H1 (cell line): Measurements from ENCODE around the gene GIMAP5. TPM values are rescaled to one million over a fixed set of nuclear protein-coding genes. Genes with fewer than 3 reads are reported as not detected.

Experiments
- CTCF ChIA-PET: fragments of 300-600 bp; sonication (Branson Sonifier 250); formaldehyde crosslinking; loops from one replicate; lab custom pipeline; 2021; ENCODE audit not compliant: partially characterized antibody; lab: Charles Lee
- POLR2A ChIA-PET: fragments of 300-600 bp; sonication (Branson Sonifier 250); formaldehyde crosslinking; loops from one replicate; lab custom pipeline; 2021; ENCODE audit warnings: inconsistent platforms; ENCODE audit not compliant: partially characterized antibody; lab: Charles Lee
- DNase-seq, 2 experiments: peaks; one replicate each; pipeline versions ENCODE4 v3.0.0 to v3.0.0-alpha.2; 2010 to 2022; ENCODE audit warnings: low spot score in 2 of 2, low read depth in 1 of 2, mixed read lengths in 1 of 2
- FAIRE-seq: peaks from 2 replicates; lab custom pipeline; 2011; peaks lifted over from hg19 to GRCh38; lab: Jason Lieb, UNC
- H2AFZ ChIP-seq: 2 replicates; pipeline ENCODE4 v1.8.1; 2012; ENCODE audit warnings: low read length, inconsistent platforms
- H2AK5ac ChIP-seq: 2 replicates; pipeline ENCODE4 v1.6.1; 2013; ENCODE audit warnings: low read depth, low read length
- H2BK120ac ChIP-seq: replicated peaks from 2 replicates; pipeline ENCODE3; 2013; ENCODE audit warnings: low read depth, low read length, inconsistent platforms
- H2BK12ac ChIP-seq: 2 replicates; pipeline ENCODE4 v1.6.1; 2013; ENCODE audit warnings: low read depth, low read length
- H2BK15ac ChIP-seq: 2 replicates; pipeline ENCODE4 v1.6.1; 2013; ENCODE audit warnings: low read length
- H2BK20ac ChIP-seq: 2 replicates; pipeline ENCODE4 v1.6.1; 2013; ENCODE audit warnings: low read length
- H2BK5ac ChIP-seq: 2 replicates; pipeline ENCODE4 v1.6.1; 2013; ENCODE audit warnings: low read depth, low read length
- H3K14ac ChIP-seq: 2 replicates; pipeline ENCODE4 v1.6.1; 2013; ENCODE audit warnings: inconsistent platforms; ENCODE audit not compliant: insufficient read length
- H3K18ac ChIP-seq: 2 replicates; pipeline ENCODE4 v1.6.1; 2013; ENCODE audit warnings: low read length; ENCODE audit errors: extremely low read depth
- H3K23ac ChIP-seq: 2 replicates; pipeline ENCODE4 v1.6.1; 2013; ENCODE audit warnings: inconsistent platforms; ENCODE audit not compliant: insufficient read length
- H3K23me2 ChIP-seq: 2 replicates; pipeline ENCODE4 v1.6.1; 2013; ENCODE audit warnings: low read depth, low read length
- H3K27ac ChIP-seq: 2 replicates; pipeline ENCODE4 v1.6.1; 2011; ENCODE audit warnings: low read depth, low read length, inconsistent platforms
- H3K27me3 ChIP-seq, 4 experiments: replicated peaks in 1 of 4; 1 replicate in 1 of 4; 2 replicates in 3 of 4; pipeline versions ENCODE4 v1.6.1 to v1.8.1; 2011 to 2013; ENCODE audit warnings: low read length in 3 of 4, mild to moderate bottlenecking in 3 of 4, inconsistent platforms in 2 of 4, mixed read lengths in 2 of 4, moderate library complexity in 1 of 4; ENCODE audit not compliant: control insufficient read depth in 3 of 4, insufficient read depth in 3 of 4; ENCODE audit errors: extremely low read depth in 1 of 4
- H3K36me3 ChIP-seq, 4 experiments: 2 replicates each; pipeline versions ENCODE4 v1.6.1 to v1.8.1; 2011 to 2013; ENCODE audit warnings: mild to moderate bottlenecking in 4 of 4, low read length in 3 of 4, moderate library complexity in 2 of 4, control low read depth in 1 of 4, inconsistent platforms in 1 of 4; ENCODE audit not compliant: insufficient read depth in 4 of 4, control insufficient read depth in 2 of 4
- H3K4ac ChIP-seq: replicated peaks from 2 replicates; pipeline ENCODE3; 2013; ENCODE audit warnings: low read length, low read depth, mixed read lengths, inconsistent platforms; ENCODE audit not compliant: insufficient read length
- H3K4me1 ChIP-seq, 4 experiments: replicated peaks in 1 of 4; 1 replicate in 1 of 4; 2 replicates in 3 of 4; pipeline versions ENCODE4 v1.6.1 to v1.8.1; 2011 to 2013; ENCODE audit warnings: low read length in 3 of 4, inconsistent platforms in 2 of 4, mixed read lengths in 1 of 4; ENCODE audit not compliant: insufficient read depth in 4 of 4, control insufficient read depth in 3 of 4
- H3K4me2 ChIP-seq, 2 experiments: 2 replicates each; pipeline versions ENCODE4 v1.6.1 to v1.8.1; 2011 to 2013; ENCODE audit warnings: low read depth in 2 of 2, low read length in 2 of 2, control low read depth in 1 of 2, inconsistent platforms in 1 of 2, mild to moderate bottlenecking in 1 of 2; ENCODE audit not compliant: insufficient read depth in 1 of 2
- H3K4me3 ChIP-seq, 4 experiments: fragments of 200-600, 300-600 bp in 1 of 4; sonication (generic), shearing (Covaris generic), sonication (Bioruptor Twin) in 1 of 4; 2 replicates each; pipeline versions ENCODE4 v1.5.1 to v1.8.1; 2011 to 2016; ENCODE audit warnings: low read length in 4 of 4, low read depth in 3 of 4, control low read depth in 2 of 4, inconsistent platforms in 2 of 4, mild to moderate bottlenecking in 2 of 4, mixed read lengths in 1 of 4, moderate library complexity in 1 of 4; ENCODE audit not compliant: insufficient read depth in 2 of 4; ENCODE audit errors: extremely low read depth in 1 of 4
- H3K56ac ChIP-seq: replicated peaks from 2 replicates; pipeline ENCODE3; 2013; ENCODE audit warnings: low read depth, mild to moderate bottlenecking, mixed read lengths, low read length, inconsistent platforms; ENCODE audit not compliant: insufficient read length
- H3K79me1 ChIP-seq: 2 replicates; pipeline ENCODE4 v1.6.1; 2013; ENCODE audit warnings: low read depth, low read length, control low read depth
- H3K79me2 ChIP-seq, 2 experiments: 2 replicates each; pipeline versions ENCODE4 v1.6.1 to v1.8.1; 2012 to 2013; ENCODE audit warnings: low read length in 2 of 2, mild to moderate bottlenecking in 2 of 2, inconsistent platforms in 1 of 2; ENCODE audit not compliant: insufficient read depth in 2 of 2, control insufficient read depth in 1 of 2
- H3K9ac ChIP-seq, 4 experiments: replicated peaks in 1 of 4; 1 replicate in 1 of 4; 2 replicates in 3 of 4; pipeline versions ENCODE4 v1.6.1 to v1.8.1; 2011 to 2013; ENCODE audit warnings: low read depth in 3 of 4, low read length in 3 of 4, control low read depth in 2 of 4, mild to moderate bottlenecking in 2 of 4, moderate library complexity in 2 of 4, inconsistent platforms in 1 of 4; ENCODE audit errors: extremely low read depth in 1 of 4
- H3K9me3 ChIP-seq, 2 experiments: 2 replicates each; pipeline versions ENCODE4 v1.6.1 to v1.8.1; 2012 to 2013; ENCODE audit warnings: mild to moderate bottlenecking in 2 of 2, moderate library complexity in 2 of 2, control low read depth in 1 of 2, inconsistent platforms in 1 of 2, low read depth in 1 of 2, low read length in 1 of 2, mixed read lengths in 1 of 2; ENCODE audit not compliant: insufficient read depth in 2 of 2
- H4K20me1 ChIP-seq, 2 experiments: replicated peaks in 1 of 2; 2 replicates each; pipeline versions ENCODE3 to v1.8.1; 2011 to 2013; ENCODE audit warnings: inconsistent platforms in 2 of 2, low read length in 2 of 2, mild to moderate bottlenecking in 1 of 2; ENCODE audit not compliant: insufficient read depth in 2 of 2, control insufficient read depth in 1 of 2
- H4K5ac ChIP-seq: 2 replicates; pipeline ENCODE4 v1.6.1; 2013; ENCODE audit warnings: low read length, low read depth, mixed read lengths, inconsistent platforms; ENCODE audit not compliant: insufficient read length
- H4K8ac ChIP-seq: 2 replicates; pipeline ENCODE4 v1.8.0; 2013; ENCODE audit warnings: mild to moderate bottlenecking, moderate library complexity, low read length, inconsistent platforms; ENCODE audit not compliant: insufficient read depth; ENCODE audit errors: extremely low read depth
- H4K91ac ChIP-seq: replicated peaks from 2 replicates; pipeline ENCODE3; 2013; ENCODE audit warnings: low read length, mixed read lengths, inconsistent platforms; ENCODE audit not compliant: insufficient read length
- JUND ChIP-seq: IDR thresholded peaks from 2 replicates; pipeline ENCODE4 v1.6.1; 2011; ENCODE audit warnings: mild to moderate bottlenecking, improper control_type of control experiment, low read length
- MAFK ChIP-seq: IDR thresholded peaks from 2 replicates; pipeline ENCODE4 v1.6.1; 2012; ENCODE audit warnings: low read depth, mild to moderate bottlenecking, improper control_type of control experiment, low read length
- SUZ12 ChIP-seq: fragments of 200-600 bp; sonication (generic); IDR thresholded peaks from 2 replicates; pipeline ENCODE4 v1.6.1; 2012; ENCODE audit warnings: mild to moderate bottlenecking, inconsistent platforms, low read length, moderate library complexity, mixed read lengths
- WGBS, 2 experiments: shearing (Covaris generic) in 1 of 2; methylation state at CpG; one replicate each; pipeline versions ENCODE4 v1.1.6 to v1.1.7; 2013 to 2015; ENCODE audit warnings: low lambda C conversion rate in 2 of 2, mixed read lengths in 2 of 2, inconsistent platforms in 1 of 2, low coverage in 1 of 2, missing lambda C conversion rate in 1 of 2; ENCODE audit not compliant: insufficient replicate concordance in 2 of 2, insufficient coverage in 1 of 2, insufficient read length in 1 of 2; ENCODE audit errors: extremely low coverage in 1 of 2, missing lambda C conversion rate in 1 of 2; 5-methylcytosine and 5-hydroxymethylcytosine counted together
- polyA plus RNA-seq, 7 experiments: library from polyadenylated mRNA; depleted of rRNA in 3 of 7; stranded (reverse) in 5 of 7; unstranded in 2 of 7; fragments of >200 nt in 5 of 7; fragments of 200-250 nt in 2 of 7; gene quantifications; 1 replicate in 5 of 7; 2 replicates in 1 of 7; 4 replicates in 1 of 7; pipeline versions ENCODE4 v1.2.1 to v1.2.3, GENCODE V29; 2011 to 2013; ENCODE audit warnings: missing spikeins in 2 of 7, mixed read lengths in 2 of 7
- total RNA-seq: library from RNA; stranded (reverse); fragmentation: NEBNext Ultra II Directional; extraction: Animal tissue kit (Norgen Biotek cat#: 25700); gene quantifications from 2 replicates; pipeline ENCODE4 v1.2.1, GENCODE V29; 2021

GIMAP5 gene
- total and polyA plus RNA-seq, 2 of the 8 experiments (the other 6 are each of a cell fraction or from before 2014, with no cell fraction given) = not detected

DNA sequence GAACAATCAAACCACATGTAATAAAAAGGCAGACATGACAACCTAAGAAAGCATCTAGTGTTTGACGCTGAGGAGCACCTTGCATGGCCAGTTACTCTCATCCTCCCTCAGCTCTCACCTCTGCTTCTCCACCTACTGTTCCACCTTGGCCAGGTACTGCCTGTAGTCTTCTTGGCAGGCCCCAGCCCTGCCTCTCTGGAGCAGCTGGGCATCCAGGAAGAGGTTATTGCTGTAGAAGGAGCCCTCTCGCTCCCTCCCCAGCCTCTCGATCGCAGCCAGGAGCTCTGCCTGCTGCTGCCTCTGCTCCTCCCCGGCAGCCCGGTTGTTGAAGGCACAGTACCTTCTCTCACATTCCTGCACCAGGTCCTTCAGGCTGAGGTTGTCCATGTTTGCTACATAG is 9.7 kb downstream of the GIMAP5 start:
- Histone ChIP-seq H2BK12ac (no peak overlapping the region), H2AFZ (no peak overlapping the region), H3K4me3 (no peak overlapping the region), H2BK120ac (no peak overlapping the region), H3K14ac (no peak overlapping the region), H3K9me3 (no peaks in the 10 kb centered on the region), H3K27me3 (peaks cover 25 to 70% (median 58%) of the 10 kb centered on the region in 4 experiments), H4K20me1 (peaks cover 0 to 8% of the 10 kb centered on the region in 2 experiments), H2BK20ac (no peak overlapping the region), H3K9ac (no peak overlapping the region), H3K79me1 (no peaks in the 10 kb centered on the region), H2BK15ac (no peak overlapping the region), H3K23me2 (no peaks in the 10 kb centered on the region), H3K18ac (no peak overlapping the region), H4K8ac (no peak overlapping the region), H3K4ac (no peak overlapping the region), H3K79me2 (no peaks in the 10 kb centered on the region), H2AK5ac (no peak overlapping the region), H3K27ac (no peak overlapping the region), H3K4me2 (no peak overlapping the region), H2BK5ac (no peak overlapping the region), H3K4me1 (no peaks in the 10 kb centered on the region), H3K36me3 (no peaks in the 10 kb centered on the region), H3K56ac (no peak overlapping the region), H4K91ac (no peak overlapping the region), H3K23ac (no peak overlapping the region), H4K5ac (no peak overlapping the region)
- DNase-seq (no peak), FAIRE-seq (no peak)
- POLR2A ChIA-PET = no interaction called here
- TF ChIP-seq MAFK (no peak), JUND (no peak), SUZ12 (no peak)
- WGBS, 2 experiments = 76% methylated on average over 5 of the region's 6 CpGs; no CpG with 5 or more reads in 1 of the 2 experiments
- CTCF ChIA-PET = interaction anchor here (1.1 kb wide), 1 partner anchor 329 kb away, joined by 3 read pairs; no protein-coding TSS in a partner anchor
